ENCODE results near the gene YAP1.

Gene YAP1

DNA sequence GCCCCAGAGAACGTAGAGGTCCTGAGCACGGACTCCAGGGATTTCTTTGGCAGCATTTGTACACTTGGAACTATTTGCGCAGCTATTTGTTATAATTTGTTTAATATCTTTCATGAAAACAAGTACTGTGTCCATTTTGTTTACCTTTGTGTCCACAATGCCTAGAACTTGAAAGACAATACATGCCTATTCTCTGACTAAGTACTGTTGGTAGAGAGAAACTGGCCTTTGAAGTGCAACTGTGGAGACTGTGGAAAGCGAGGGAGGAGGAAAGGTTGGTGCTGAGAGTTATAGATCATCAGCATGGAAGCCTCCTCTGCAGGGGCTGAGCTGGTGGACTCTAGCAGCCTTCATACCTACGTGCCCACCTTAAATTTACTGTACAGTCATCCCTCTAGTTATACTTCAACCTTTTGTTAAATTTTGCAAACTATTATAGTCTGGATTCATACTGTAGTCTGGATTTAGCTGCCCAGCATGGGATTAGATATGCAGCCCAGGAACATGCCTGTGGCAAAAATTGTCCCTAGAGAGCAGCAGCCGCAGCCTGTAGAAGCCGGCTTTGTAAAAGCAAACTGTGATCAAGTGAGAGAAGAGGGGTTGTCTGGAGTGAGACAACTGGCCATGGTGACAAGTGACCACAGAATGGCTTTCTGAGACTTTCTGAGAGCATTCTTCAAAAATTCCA is 24.2 kb upstream of the YAP1 start:
- no peaks in the 10 kb centered on the region for H3K27me3 ChIP-seq (ENCODE audit: control insufficient read depth, insufficient read depth, low read length, poor library complexity, severe bottlenecking)
- 95 to 96% methylated on average over 6 to 7 of the region's 7 CpGs for WGBS, 2 experiments
- no peaks in the 10 kb centered on the region for H3K36me3 ChIP-seq (ENCODE audit: control insufficient read depth, insufficient read depth, low read length)
- no peak overlapping the region for H3K27ac ChIP-seq (ENCODE audit: insufficient read depth, low read depth, low read length, poor library complexity, severe bottlenecking)
- no peaks in the 10 kb centered on the region for H3K4me1 ChIP-seq (ENCODE audit: control insufficient read depth, insufficient read depth, low read length)
- no peak overlapping the region for H3K4me3 ChIP-seq (ENCODE audit: insufficient read depth, low read depth, low read length)
- no peaks in the 10 kb centered on the region for H3K9me3 ChIP-seq (ENCODE audit: control insufficient read depth, low read length)

- Histone ChIP-seq H3K27ac (ENCODE audit: insufficient read depth, low read depth, low read length, poor library complexity, severe bottlenecking) (no peak overlapping the region), H3K36me3 (ENCODE audit: control insufficient read depth, insufficient read depth, low read length) (no peaks in the 10 kb centered on the region), H3K27me3 (ENCODE audit: control insufficient read depth, insufficient read depth, low read length, poor library complexity, severe bottlenecking) (no peaks in the 10 kb centered on the region), H3K9me3 (ENCODE audit: control insufficient read depth, low read length) (no peaks in the 10 kb centered on the region), H3K4me1 (ENCODE audit: control insufficient read depth, insufficient read depth, low read length) (no peaks in the 10 kb centered on the region), H3K4me3 (ENCODE audit: insufficient read depth, low read depth, low read length) (no peak overlapping the region)
- WGBS, 2 experiments: 82% methylated on average over 1 of the region's 1 CpG; no CpG with 5 or more reads in 1 of the 2 experiments
Observed at GRCh38 chr11:102097186-102097585, 13.1 kb upstream of the YAP1 start.

DNA sequence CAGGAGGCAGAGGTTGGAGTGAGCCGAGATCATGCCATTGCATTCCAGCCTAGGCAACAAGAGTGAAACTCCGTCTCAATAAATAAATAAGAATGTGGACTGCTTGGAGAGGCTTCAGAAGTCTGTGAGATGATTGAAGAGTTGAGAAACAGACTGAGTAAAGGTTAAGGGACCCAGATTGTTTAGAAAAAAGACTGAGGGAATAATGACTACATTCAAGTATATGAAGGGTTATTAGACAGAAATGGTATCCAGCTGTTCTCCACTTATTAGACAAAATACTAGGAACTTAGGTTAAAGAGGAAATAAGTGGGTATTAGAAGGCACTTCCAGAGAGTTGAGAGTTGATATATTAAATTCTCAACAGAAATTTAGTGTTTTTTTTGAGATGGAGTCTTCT is 10.5 kb upstream of the YAP1 start:
- Histone ChIP-seq H3K27ac (ENCODE audit: insufficient read depth, low read depth, low read length, poor library complexity, severe bottlenecking) (no peak overlapping the region), H3K27me3 (ENCODE audit: control insufficient read depth, insufficient read depth, low read length, poor library complexity, severe bottlenecking) (no peaks in the 10 kb centered on the region), H3K36me3 (ENCODE audit: control insufficient read depth, insufficient read depth, low read length) (no peaks in the 10 kb centered on the region), H3K4me3 (ENCODE audit: insufficient read depth, low read depth, low read length) (no peak overlapping the region), H3K9me3 (ENCODE audit: control insufficient read depth, low read length) (no peaks in the 10 kb centered on the region), H3K4me1 (ENCODE audit: control insufficient read depth, insufficient read depth, low read length) (no peaks in the 10 kb centered on the region)
- 87 to 97% methylated on average over 2 of the region's 2 CpGs for WGBS, 2 experiments

DNA sequence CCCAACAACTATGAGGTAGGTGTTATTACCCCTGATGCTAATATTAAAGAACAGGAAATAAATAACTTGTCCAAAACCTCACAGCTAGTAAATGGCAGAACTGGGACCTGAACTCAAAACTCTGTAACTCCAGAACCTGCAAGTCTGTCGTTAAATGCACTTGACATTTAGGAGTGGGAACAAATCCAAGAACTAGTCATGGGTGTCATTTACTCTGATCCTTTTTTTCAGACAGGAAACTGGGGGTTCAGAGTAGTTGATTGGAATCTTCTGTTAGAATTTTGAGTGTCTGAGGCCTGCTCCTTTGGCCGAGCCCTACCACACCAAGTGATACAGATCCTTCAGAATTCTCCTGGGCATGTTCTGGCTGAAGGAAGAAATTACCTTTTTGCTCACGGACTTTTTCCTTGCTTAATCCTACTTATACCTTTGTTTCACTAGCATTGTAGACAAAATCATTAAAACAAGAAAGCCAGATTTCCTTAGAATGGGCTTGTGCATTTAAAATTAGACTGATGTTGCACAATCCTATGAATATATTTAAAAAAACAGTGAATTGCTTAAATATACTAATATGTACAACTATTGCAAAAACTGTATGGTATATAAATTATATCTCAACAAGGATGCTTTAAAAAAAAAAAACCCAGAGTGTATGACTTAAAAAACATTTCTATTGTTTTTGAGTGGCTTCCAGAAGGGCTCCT is 1.4 kb upstream of the YAP1 start:
- Histone ChIP-seq H3K4me1 (ENCODE audit: control insufficient read depth, insufficient read depth, low read length) (peaks cover 3% of the 10 kb centered on the region), H3K27me3 (ENCODE audit: control insufficient read depth, insufficient read depth, low read length, poor library complexity, severe bottlenecking) (peaks cover 8% of the 10 kb centered on the region), H3K36me3 (ENCODE audit: control insufficient read depth, insufficient read depth, low read length) (no peaks in the 10 kb centered on the region), H3K9me3 (ENCODE audit: control insufficient read depth, low read length) (no peaks in the 10 kb centered on the region), H3K27ac (ENCODE audit: insufficient read depth, low read depth, low read length, poor library complexity, severe bottlenecking) (no peak overlapping the region), H3K4me3 (ENCODE audit: insufficient read depth, low read depth, low read length) (no peak overlapping the region)
- WGBS, 2 experiments: 62 to 68% methylated on average over 3 of the region's 3 CpGs

GRCh38 chr11:102110761-102111010 is 439 bp downstream of the YAP1 start:
- Histone ChIP-seq H3K27ac (ENCODE audit: insufficient read depth, low read depth, low read length, poor library complexity, severe bottlenecking) (peak overlapping the region; percentile 97), H3K36me3 (ENCODE audit: control insufficient read depth, insufficient read depth, low read length) (no peaks in the 10 kb centered on the region), H3K9me3 (ENCODE audit: control insufficient read depth, low read length) (no peaks in the 10 kb centered on the region), H3K4me1 (ENCODE audit: control insufficient read depth, insufficient read depth, low read length) (peaks cover 17% of the 10 kb centered on the region), H3K4me3 (ENCODE audit: insufficient read depth, low read depth, low read length) (peak overlapping the region; percentile 91), H3K27me3 (ENCODE audit: control insufficient read depth, insufficient read depth, low read length, poor library complexity, severe bottlenecking) (peaks cover 8% of the 10 kb centered on the region)
- 0 to 1% methylated on average over 31 of the region's 31 CpGs for WGBS, 2 experiments

DNA sequence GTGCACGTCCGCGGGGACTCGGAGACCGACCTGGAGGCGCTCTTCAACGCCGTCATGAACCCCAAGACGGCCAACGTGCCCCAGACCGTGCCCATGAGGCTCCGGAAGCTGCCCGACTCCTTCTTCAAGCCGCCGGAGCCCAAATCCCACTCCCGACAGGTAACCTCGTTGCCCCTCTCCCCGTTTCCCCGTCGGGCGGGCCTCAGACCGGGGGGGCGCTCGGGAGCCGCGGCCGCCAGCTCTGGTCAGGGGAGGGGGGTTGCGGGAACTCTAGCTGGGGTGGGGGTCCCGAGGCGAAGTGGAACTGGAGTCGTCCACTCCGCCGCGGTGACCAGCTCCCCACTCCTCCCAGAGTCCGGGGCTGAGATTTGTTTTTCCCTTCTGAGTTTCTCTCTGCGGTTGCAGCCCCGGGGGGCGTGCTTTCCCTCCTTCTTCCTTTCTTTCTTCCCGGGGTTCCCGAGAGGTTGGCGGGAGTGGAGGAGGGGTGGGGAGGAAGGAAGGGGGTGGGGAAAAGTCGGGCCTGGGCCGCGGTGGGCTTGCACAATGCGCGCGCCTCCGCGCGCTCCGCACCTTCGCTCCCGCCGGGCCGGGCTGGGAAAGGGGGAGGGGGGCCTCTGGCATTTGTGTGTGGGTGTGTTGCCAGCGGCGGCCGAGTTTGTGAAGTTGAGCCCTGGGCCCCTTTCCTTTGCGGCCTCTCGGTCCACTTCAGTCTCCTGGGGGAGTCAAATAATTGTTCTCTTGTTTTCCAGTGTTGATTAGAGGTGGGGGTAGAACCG is 952 bp downstream of the YAP1 start:
- no peaks in the 10 kb centered on the region for H3K9me3 ChIP-seq (ENCODE audit: control insufficient read depth, low read length)
- H3K4me1 ChIP-seq (ENCODE audit: control insufficient read depth, insufficient read depth, low read length): peaks cover 22% of the 10 kb centered on the region
- peak overlapping the region; percentile 91 for H3K4me3 ChIP-seq (ENCODE audit: insufficient read depth, low read depth, low read length)
- peak overlapping the region; percentile 97 for H3K27ac ChIP-seq (ENCODE audit: insufficient read depth, low read depth, low read length, poor library complexity, severe bottlenecking)
- WGBS, 2 experiments: 0% methylated on average over 55 to 59 of the region's 61 CpGs
- no peaks in the 10 kb centered on the region for H3K36me3 ChIP-seq (ENCODE audit: control insufficient read depth, insufficient read depth, low read length)
- peaks cover 8% of the 10 kb centered on the region for H3K27me3 ChIP-seq (ENCODE audit: control insufficient read depth, insufficient read depth, low read length, poor library complexity, severe bottlenecking)

- peak overlapping the region; percentile 97 for H3K27ac ChIP-seq (ENCODE audit: insufficient read depth, low read depth, low read length, poor library complexity, severe bottlenecking)
- no peaks in the 10 kb centered on the region for H3K36me3 ChIP-seq (ENCODE audit: control insufficient read depth, insufficient read depth, low read length)
Observed at GRCh38 chr11:102111787-102112508, 1.7 kb downstream of the YAP1 start.

DNA sequence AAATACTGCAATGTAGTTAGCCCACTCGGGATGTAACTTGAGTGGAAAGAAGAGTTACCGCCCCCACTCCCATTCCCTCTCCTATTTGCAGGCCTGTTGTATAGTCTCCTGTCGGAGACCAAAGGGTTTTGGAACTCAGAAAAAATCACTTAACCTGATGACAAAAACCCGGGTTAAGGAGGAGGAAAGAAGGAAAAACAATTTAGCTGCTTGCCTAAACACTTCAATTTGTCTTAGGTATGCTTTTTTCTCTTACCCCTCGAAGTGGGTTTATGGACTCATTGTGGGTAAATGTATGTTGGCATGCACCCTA is 2.2 kb downstream of the YAP1 start:
- Histone ChIP-seq H3K27me3 (ENCODE audit: control insufficient read depth, insufficient read depth, low read length, poor library complexity, severe bottlenecking) (peaks cover 14% of the 10 kb centered on the region), H3K4me1 (ENCODE audit: control insufficient read depth, insufficient read depth, low read length) (peaks cover 24% of the 10 kb centered on the region), H3K36me3 (ENCODE audit: control insufficient read depth, insufficient read depth, low read length) (no peaks in the 10 kb centered on the region), H3K27ac (ENCODE audit: insufficient read depth, low read depth, low read length, poor library complexity, severe bottlenecking) (peak overlapping the region; percentile 97), H3K4me3 (ENCODE audit: insufficient read depth, low read depth, low read length) (peak overlapping the region; percentile 91), H3K9me3 (ENCODE audit: control insufficient read depth, low read length) (no peaks in the 10 kb centered on the region)
- 6 to 7% methylated on average over 5 of the region's 5 CpGs for WGBS, 2 experiments

More at GRCh38 chr11:102111787-102112508, 1.7 kb downstream of the YAP1 start:
- Histone ChIP-seq H3K4me1 (ENCODE audit: control insufficient read depth, insufficient read depth, low read length) (peaks cover 24% of the 10 kb centered on the region), H3K9me3 (ENCODE audit: control insufficient read depth, low read length) (no peaks in the 10 kb centered on the region), H3K4me3 (ENCODE audit: insufficient read depth, low read depth, low read length) (peak overlapping the region; percentile 91), H3K27me3 (ENCODE audit: control insufficient read depth, insufficient read depth, low read length, poor library complexity, severe bottlenecking) (peaks cover 11% of the 10 kb centered on the region)
- 0% methylated on average over 17 to 20 of the region's 20 CpGs for WGBS, 2 experiments

DNA sequence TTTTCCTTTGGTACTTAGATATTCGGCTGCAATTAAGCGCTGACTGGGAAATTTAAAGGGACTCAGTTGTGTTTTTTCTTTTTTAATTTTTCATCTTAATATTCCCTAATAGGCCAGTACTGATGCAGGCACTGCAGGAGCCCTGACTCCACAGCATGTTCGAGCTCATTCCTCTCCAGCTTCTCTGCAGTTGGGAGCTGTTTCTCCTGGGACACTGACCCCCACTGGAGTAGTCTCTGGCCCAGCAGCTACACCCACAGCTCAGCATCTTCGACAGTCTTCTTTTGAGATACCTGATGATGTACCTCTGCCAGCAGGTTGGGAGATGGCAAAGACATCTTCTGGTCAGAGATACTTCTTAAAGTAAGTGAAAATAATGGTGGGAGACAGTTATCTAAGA is 3.8 kb downstream of the YAP1 start:
- 57 to 65% methylated on average over 4 of the region's 4 CpGs for WGBS, 2 experiments
- no peak overlapping the region for H3K27ac ChIP-seq (ENCODE audit: insufficient read depth, low read depth, low read length, poor library complexity, severe bottlenecking)
- H3K4me3 ChIP-seq (ENCODE audit: insufficient read depth, low read depth, low read length): no peak overlapping the region
- H3K27me3 ChIP-seq (ENCODE audit: control insufficient read depth, insufficient read depth, low read length, poor library complexity, severe bottlenecking): peaks cover 7% of the 10 kb centered on the region
- peaks cover 34% of the 10 kb centered on the region for H3K4me1 ChIP-seq (ENCODE audit: control insufficient read depth, insufficient read depth, low read length)
- H3K36me3 ChIP-seq (ENCODE audit: control insufficient read depth, insufficient read depth, low read length): no peaks in the 10 kb centered on the region
- no peaks in the 10 kb centered on the region for H3K9me3 ChIP-seq (ENCODE audit: control insufficient read depth, low read length)

DNA sequence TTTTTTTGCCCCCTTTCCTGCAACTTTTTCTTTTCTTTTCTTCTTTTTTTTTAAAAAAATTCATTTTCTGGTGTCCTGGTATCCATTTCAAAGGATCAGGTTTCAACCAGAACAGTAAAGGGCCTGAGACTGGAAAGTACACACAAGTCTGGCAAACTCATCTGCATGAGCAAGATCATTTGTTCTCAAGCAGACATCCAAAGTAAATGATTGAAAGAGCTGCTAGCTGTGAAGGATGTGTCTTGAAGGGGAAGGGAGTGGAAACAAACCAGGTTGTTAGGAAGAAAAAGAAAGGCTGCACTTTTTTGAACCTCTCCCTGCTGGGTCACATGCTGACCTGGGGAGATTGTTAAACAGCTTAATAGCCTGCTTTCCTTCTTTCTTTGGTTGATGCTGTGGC is 5.3 kb downstream of the YAP1 start:
- no peaks in the 10 kb centered on the region for H3K9me3 ChIP-seq (ENCODE audit: control insufficient read depth, low read length)
- H3K36me3 ChIP-seq (ENCODE audit: control insufficient read depth, insufficient read depth, low read length): no peaks in the 10 kb centered on the region
- no peak overlapping the region for H3K27ac ChIP-seq (ENCODE audit: insufficient read depth, low read depth, low read length, poor library complexity, severe bottlenecking)
- peaks cover 7% of the 10 kb centered on the region for H3K27me3 ChIP-seq (ENCODE audit: control insufficient read depth, insufficient read depth, low read length, poor library complexity, severe bottlenecking)
- peaks cover 48% of the 10 kb centered on the region for H3K4me1 ChIP-seq (ENCODE audit: control insufficient read depth, insufficient read depth, low read length)
- no peak overlapping the region for H3K4me3 ChIP-seq (ENCODE audit: insufficient read depth, low read depth, low read length)
